Keratinocyte (primary cell): ENCODE measurements around the gene CAMSAP1. TPM values are rescaled to one million over a fixed set of nuclear protein-coding genes. Genes with fewer than 3 reads are reported as not detected.

Source experiments
- DNase-seq: peaks from one replicate; pipeline ENCODE4 v3.0.0-alpha.2; 2011; ENCODE audit warnings: low read depth, missing footprints, low spot score
- FAIRE-seq: peaks from 2 replicates; lab custom pipeline; 2011; peaks lifted over from hg19 to GRCh38; lab: Jason Lieb, UNC
- H2AFZ ChIP-seq: 2 replicates; pipeline ENCODE4 v1.6.0; 2012; ENCODE audit warnings: low read length, control low read depth, inconsistent platforms; ENCODE audit not compliant: control insufficient read depth
- H3K27ac ChIP-seq: 2 replicates; pipeline ENCODE4 v1.5.1; 2011; ENCODE audit warnings: low read length; ENCODE audit not compliant: control insufficient read depth, insufficient read depth
- H3K27me3 ChIP-seq: 3 replicates; pipeline ENCODE4 v1.6.0; 2011; ENCODE audit warnings: low read length; ENCODE audit not compliant: control insufficient read depth, insufficient read depth; ENCODE audit errors: extremely low read depth
- H3K36me3 ChIP-seq, 2 experiments: 2 replicates in 1 of 2; 3 replicates in 1 of 2; pipeline ENCODE4 v1.5.1; 2011; ENCODE audit warnings: low read length in 2 of 2, mild to moderate bottlenecking in 1 of 2; ENCODE audit not compliant: control insufficient read depth in 2 of 2, insufficient read depth in 2 of 2; ENCODE audit errors: extremely low read depth in 1 of 2
- H3K4me1 ChIP-seq: 3 replicates; pipeline ENCODE4 v1.5.1; 2011; ENCODE audit warnings: low read length; ENCODE audit not compliant: control insufficient read depth, insufficient read depth; ENCODE audit errors: extremely low read depth
- H3K4me2 ChIP-seq: 3 replicates; pipeline ENCODE4 v1.6.0; 2011; ENCODE audit warnings: low read depth, low read length; ENCODE audit not compliant: control insufficient read depth, insufficient read depth; ENCODE audit errors: extremely low read depth
- H3K4me3 ChIP-seq, 3 experiments: fragments of 200-600 bp in 1 of 3; sonication (generic) in 1 of 3; 2 replicates in 2 of 3; 3 replicates in 1 of 3; pipeline ENCODE4 v1.5.1; 2011 to 2016; ENCODE audit warnings: low read length in 3 of 3, mild to moderate bottlenecking in 3 of 3, control low read depth in 2 of 3, inconsistent platforms in 1 of 3, low read depth in 1 of 3, mixed read lengths in 1 of 3, mixed run types in 1 of 3, moderate library complexity in 1 of 3; ENCODE audit not compliant: control insufficient read depth in 2 of 3, insufficient read depth in 2 of 3; ENCODE audit errors: extremely low read depth in 1 of 3
- H3K79me2 ChIP-seq: 2 replicates; pipeline ENCODE4 v1.6.0; 2012; ENCODE audit warnings: low read length; ENCODE audit not compliant: control insufficient read depth, insufficient read depth
- H3K9ac ChIP-seq: 3 replicates; pipeline ENCODE4 v1.6.0; 2011; ENCODE audit warnings: low read length; ENCODE audit not compliant: control insufficient read depth, insufficient read depth; ENCODE audit errors: extremely low read depth
- H3K9me1 ChIP-seq: 3 replicates; pipeline ENCODE4 v1.6.0; 2011; ENCODE audit warnings: low read length; ENCODE audit not compliant: control insufficient read depth, insufficient read depth; ENCODE audit errors: extremely low read depth
- H3K9me3 ChIP-seq: 2 replicates; pipeline ENCODE4 v1.5.1; 2012; ENCODE audit warnings: low read depth, low read length; ENCODE audit not compliant: control insufficient read depth
- H4K20me1 ChIP-seq: 3 replicates; pipeline ENCODE4 v1.6.0; 2011; ENCODE audit warnings: low read length; ENCODE audit not compliant: control insufficient read depth, insufficient read depth; ENCODE audit errors: extremely low read depth
- EZH2 ChIP-seq: IDR thresholded peaks from one replicate; pipeline ENCODE4 v1.6.1; 2012; ENCODE audit warnings: inconsistent platforms, mild to moderate bottlenecking, low read length, moderate library complexity
- dilution Hi-C: fragments of 300-500 bp; cut with MboI; formaldehyde crosslinking; loops from one replicate; pipeline ENCODE4 v1.7.0; 2020; ENCODE audit warnings: low sequenced_read_pairs; ENCODE audit not compliant: extremely low pct_ligation_motif_present
- polyA plus RNA-seq, 5 experiments: library from polyadenylated mRNA; depleted of rRNA in 3 of 5; stranded (reverse) in 3 of 5; stranded (forward) in 1 of 5; unstranded in 1 of 5; fragments of >200 nt; gene quantifications; 1 replicate in 1 of 5; 2 replicates in 3 of 5; 3 replicates in 1 of 5; pipeline versions ENCODE4 v1.2.1 to v1.2.3, GENCODE V29; 2011 to 2012; ENCODE audit warnings: missing spikeins in 2 of 5, low read depth in 1 of 5, low replicate concordance in 1 of 5
- TF ChIP-seq, protein P1 (sequence below), 3 experiments: IDR thresholded peaks in 1 of 3; conservative IDR thresholded peaks in 1 of 3; optimal IDR thresholded peaks in 1 of 3; 2 replicates in 2 of 3; 3 replicates in 1 of 3; pipeline versions ENCODE3 to v1.5.1; 2011; ENCODE audit warnings: low read length in 3 of 3, mild to moderate bottlenecking in 3 of 3, moderate library complexity in 2 of 3, control low read depth in 1 of 3, inconsistent platforms in 1 of 3; ENCODE audit not compliant: insufficient read depth in 2 of 3; ENCODE audit errors: extremely low read depth in 1 of 3

CAMSAP1 gene
- polyA plus RNA-seq, 1 donor (not counting 4 experiments of a cell fraction or from before 2014, with no cell fraction given): 8.3 TPM

DNA sequence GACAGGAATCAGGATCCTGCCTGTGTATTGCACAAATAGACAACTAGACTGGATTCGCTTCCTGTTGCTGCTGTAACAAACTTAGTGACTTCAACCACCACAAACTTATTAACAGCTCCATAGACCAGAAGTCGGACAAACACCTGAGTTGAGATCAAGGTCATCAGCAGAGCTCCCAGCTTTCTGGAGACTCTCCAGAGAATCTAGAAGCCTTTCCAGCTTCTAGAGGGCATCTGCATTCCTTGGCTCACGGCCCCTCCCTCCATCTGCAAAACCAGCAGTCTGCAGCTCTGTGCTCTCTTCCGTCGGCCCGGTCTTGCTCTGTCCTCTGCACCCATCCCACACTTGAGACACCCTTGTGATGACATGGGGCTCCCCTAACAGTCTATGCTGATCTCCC is 106.3 kb downstream of the CAMSAP1 start:
- dilution Hi-C loops: no loop called here
- no peak overlapping the region for H2AFZ ChIP-seq
- H3K9me3 ChIP-seq: no peaks in the 10 kb centered on the region
- H3K36me3 ChIP-seq: no peaks in the 10 kb centered on the region
- H3K9me1 ChIP-seq: no peaks in the 10 kb centered on the region
- no peak for FAIRE-seq
- H3K9ac ChIP-seq: no peak overlapping the region
- no peak overlapping the region for H3K4me3 ChIP-seq
- no peak for TF ChIP-seq EZH2
- TF ChIP-seq, protein P1, sequence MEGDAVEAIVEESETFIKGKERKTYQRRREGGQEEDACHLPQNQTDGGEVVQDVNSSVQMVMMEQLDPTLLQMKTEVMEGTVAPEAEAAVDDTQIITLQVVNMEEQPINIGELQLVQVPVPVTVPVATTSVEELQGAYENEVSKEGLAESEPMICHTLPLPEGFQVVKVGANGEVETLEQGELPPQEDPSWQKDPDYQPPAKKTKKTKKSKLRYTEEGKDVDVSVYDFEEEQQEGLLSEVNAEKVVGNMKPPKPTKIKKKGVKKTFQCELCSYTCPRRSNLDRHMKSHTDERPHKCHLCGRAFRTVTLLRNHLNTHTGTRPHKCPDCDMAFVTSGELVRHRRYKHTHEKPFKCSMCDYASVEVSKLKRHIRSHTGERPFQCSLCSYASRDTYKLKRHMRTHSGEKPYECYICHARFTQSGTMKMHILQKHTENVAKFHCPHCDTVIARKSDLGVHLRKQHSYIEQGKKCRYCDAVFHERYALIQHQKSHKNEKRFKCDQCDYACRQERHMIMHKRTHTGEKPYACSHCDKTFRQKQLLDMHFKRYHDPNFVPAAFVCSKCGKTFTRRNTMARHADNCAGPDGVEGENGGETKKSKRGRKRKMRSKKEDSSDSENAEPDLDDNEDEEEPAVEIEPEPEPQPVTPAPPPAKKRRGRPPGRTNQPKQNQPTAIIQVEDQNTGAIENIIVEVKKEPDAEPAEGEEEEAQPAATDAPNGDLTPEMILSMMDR (optimal IDR thresholded peaks at IDR 0.05 in 1 of 3, IDR thresholded peaks at IDR 0.05 in 1 of 3, conservative IDR thresholded peaks at IDR 0.05 in 1 of 3; ENCODE audit: extremely low read depth in 1 of 3, insufficient read depth in 2 of 3, low read length in 3 of 3): no peak
- no peak overlapping the region for H3K27ac ChIP-seq
- H3K27me3 ChIP-seq: no peaks in the 10 kb centered on the region
- DNase-seq: no peak
- no peaks in the 10 kb centered on the region for H3K79me2 ChIP-seq
- no peak overlapping the region for H3K4me2 ChIP-seq
- no peaks in the 10 kb centered on the region for H3K4me1 ChIP-seq
- no peaks in the 10 kb centered on the region for H4K20me1 ChIP-seq

DNA sequence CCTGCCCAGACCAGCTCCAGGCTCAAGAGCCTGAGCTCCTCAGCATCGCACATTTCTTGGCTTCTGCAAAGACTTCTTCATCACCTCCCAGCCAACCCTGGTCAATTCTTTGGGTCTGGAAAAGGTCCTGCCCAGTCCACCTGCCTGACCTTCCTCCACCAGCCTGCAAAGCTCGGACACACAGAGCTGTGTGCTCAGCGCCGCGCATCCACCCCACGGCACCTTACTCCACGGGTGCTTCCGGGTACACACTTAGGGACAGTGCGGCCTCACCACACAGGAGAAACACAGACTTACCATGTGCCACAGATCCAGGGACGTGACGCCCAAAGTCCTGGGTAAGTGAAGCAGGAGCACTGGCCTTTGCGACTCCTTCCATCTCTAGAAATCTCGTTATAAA is 108.1 kb downstream of the CAMSAP1 start:
- Histone ChIP-seq H3K9me3 (no peaks in the 10 kb centered on the region), H3K27me3 (no peaks in the 10 kb centered on the region), H4K20me1 (no peaks in the 10 kb centered on the region), H3K27ac (no peak overlapping the region), H3K4me1 (no peaks in the 10 kb centered on the region), H3K79me2 (no peaks in the 10 kb centered on the region), H2AFZ (no peak overlapping the region), H3K4me3 (no peak overlapping the region), H3K4me2 (no peak overlapping the region), H3K36me3 (no peaks in the 10 kb centered on the region), H3K9ac (no peak overlapping the region), H3K9me1 (no peaks in the 10 kb centered on the region)
- FAIRE-seq (no peak), DNase-seq (no peak)
- TF ChIP-seq, protein P1 (optimal IDR thresholded peaks at IDR 0.05 in 1 of 3, IDR thresholded peaks at IDR 0.05 in 1 of 3, conservative IDR thresholded peaks at IDR 0.05 in 1 of 3; ENCODE audit: extremely low read depth in 1 of 3, insufficient read depth in 2 of 3, low read length in 3 of 3): no peak
- TF ChIP-seq EZH2: no peak
- dilution Hi-C loops: no loop called here
